Measurements from ENCODE around the gene DNAH6.
"Not testable (repeated sequence)": the region's sequence is repeated elsewhere in the genome, so short reads cannot be mapped to it uniquely, and the experiment has no call there.

The DNAH6 gene, protein sequence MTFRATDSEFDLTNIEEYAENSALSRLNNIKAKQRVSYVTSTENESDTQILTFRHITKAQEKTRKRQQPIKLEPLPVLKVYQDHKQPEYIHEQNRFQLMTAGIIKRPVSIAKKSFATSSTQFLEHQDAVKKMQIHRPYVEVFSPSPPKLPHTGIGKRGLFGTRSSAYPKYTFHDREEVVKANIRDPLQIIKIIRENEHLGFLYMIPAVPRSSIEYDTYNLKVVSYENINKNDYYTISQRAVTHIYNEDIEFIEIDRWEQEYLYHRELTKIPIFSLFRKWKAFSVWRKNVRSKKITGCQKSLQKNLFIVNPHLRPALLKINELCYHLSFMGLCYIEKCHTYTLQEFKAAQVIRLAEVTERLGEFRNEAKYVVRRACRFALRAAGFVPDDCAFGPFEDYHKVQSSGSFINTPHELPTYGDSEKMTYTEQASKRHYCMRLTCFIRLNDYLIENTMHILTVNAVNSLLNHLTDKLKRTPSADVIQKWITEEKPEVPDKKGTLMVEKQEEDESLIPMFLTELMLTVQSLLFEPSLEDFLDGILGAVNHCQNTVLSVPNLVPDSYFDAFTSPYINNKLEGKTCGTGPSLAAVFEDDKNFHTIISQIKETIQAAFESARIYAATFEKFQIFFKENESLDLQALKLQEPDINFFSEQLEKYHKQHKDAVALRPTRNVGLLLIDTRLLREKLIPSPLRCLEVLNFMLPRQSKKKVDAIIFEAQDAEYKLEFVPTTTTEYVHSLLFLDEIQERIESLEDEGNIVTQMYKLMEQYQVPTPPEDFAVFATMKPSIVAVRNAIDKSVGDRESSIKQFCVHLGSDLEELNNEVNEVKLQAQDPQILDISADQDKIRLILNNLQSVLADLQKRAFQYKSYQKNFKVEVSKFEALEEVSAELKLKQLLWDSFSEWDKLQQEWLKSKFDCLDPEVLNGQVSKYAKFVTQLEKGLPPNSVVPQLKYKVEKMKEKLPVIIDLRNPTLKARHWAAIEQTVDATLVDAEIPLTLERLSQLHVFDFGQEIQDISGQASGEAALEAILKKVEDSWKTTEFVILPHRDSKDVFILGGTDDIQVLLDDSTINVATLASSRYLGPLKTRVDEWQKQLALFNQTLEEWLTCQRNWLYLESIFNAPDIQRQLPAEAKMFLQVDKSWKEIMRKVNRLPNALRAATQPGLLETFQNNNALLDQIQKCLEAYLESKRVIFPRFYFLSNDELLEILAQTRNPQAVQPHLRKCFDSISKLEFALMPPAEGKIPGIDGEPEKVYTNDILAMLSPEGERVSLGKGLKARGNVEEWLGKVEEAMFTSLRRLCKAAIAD (N-terminal part only)

GRCh38 chr2:84516234-84516986 lies at the start of gene DNAH6:
DNAH6 (plus strand) TSS chr2:84516498; CDS start chr2:84517827, 1,329 bp downstream.
- TF ChIP-seq CTCF (IDR thresholded peaks at IDR 0.05; ENCODE audit: low read depth, low read length), result no peak; the same call in 1 of the 2 replicates

DNA sequence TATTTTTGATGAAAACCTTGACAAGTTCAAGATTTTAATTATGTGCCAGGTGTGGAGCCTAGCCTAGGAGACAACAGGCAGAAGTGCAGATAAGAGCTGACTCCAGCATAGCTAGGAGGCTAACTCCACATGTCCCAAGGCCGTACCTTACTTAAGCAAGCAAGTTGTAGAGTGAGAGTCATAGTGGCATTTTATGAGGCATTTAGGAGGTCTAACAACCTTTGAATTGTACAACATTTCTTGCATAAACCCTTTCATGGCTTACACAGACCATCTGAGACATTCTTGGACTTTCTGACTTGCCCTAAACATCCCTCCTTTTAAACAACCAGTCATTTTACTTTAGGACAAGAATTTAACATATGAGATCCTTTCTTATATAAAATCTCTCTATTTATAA lies 48.9 kb upstream of the DNAH6 start:
- no peak for DNase-seq (ENCODE audit: extremely low read depth, low read depth)
- no peak for TF ChIP-seq CTCF (IDR thresholded peaks at IDR 0.05; ENCODE audit: low read depth, low read length)

More at GRCh38 chr2:84516234-84516986, at the start of gene DNAH6:
- DNase-seq (ENCODE audit: extremely low read depth, low read depth), result peak; percentile 81

DNA sequence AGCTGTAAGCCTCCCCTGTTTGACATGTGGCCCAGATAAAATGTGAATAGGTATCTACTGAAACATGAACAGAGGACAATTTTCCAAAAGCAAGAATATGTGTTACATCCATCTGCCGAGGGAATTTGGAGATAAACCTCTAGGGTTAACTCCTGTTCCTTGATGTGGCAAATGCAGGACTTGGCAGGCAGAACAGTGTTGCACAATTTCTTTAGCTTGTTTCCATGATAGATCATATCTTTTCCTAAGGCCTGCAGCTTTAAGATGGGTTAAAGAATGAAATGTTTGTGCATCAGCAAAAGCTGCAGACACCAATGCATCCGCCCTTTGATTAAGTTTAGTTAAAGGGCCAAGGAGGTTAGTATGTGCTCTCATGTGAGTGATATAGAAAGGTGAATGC lies 43.9 kb upstream of the DNAH6 start:
- DNase-seq (ENCODE audit: extremely low read depth, low read depth), result not testable (repeated sequence)

DNA sequence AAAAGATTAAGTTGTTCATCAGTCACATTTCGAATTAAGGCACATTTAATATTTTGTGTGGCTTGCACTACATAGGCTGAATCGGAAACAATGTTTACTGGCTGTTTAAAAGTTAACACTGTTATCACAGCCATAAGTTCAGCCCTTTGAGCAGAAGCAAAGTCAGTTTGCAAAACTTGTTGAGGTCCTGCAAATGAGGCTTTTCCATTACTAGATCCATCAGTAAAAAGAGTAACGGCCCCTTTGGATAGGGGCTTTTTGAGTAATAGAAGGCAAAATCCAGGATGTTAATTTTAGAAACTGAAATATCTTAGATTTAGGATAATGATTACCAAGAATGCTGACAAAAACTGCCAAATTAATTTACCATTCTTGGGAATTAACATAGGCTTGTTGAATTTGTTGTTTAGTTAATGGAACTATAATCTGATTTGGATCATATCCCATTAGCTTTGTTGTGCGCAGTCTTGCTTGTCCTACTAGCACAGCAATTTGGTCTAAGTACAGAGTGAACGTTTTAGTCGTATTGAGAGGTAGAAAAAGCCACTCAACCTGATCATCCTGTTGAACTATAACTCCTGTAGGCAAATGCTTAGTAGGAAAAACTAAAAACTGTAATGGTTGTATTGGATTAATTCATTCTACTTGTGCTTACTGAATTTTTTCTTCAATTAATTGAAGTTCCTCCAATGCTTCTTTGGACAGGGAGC lies 43.3 kb upstream of the DNAH6 start:
- TF ChIP-seq CTCF (IDR thresholded peaks at IDR 0.05; ENCODE audit: low read depth, low read length), result no peak
- DNase-seq (ENCODE audit: extremely low read depth, low read depth), result no peak

- no peak for TF ChIP-seq CTCF (IDR thresholded peaks at IDR 0.05; ENCODE audit: low read depth, low read length)
- no peak for DNase-seq (ENCODE audit: extremely low read depth, low read depth)
Observed at GRCh38 chr2:84474176-84474575, 42.1 kb upstream of the DNAH6 start.

DNA sequence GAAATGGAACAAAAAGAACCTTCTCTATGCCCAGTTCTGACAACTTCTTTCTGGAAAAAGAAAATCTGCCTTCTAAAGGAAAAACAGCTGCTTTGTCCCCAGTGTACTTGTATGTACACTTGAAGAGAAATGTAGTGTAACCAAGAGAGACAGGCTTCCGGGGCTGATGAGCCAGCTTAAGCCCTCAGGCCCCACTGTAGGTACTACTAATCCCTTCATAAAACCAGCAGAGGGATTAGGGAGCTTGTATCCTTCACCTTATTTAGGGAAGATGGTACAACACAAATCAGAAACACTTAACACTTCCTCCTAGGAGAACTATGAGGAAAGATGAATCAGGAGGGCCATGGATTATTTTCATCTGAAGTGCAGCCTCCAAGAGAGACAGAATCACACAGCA lies 38.4 kb upstream of the DNAH6 start:
- no peak for TF ChIP-seq CTCF (IDR thresholded peaks at IDR 0.05; ENCODE audit: low read depth, low read length)
- no peak for DNase-seq (ENCODE audit: extremely low read depth, low read depth)
